ENCODE results near the gene GLCCI1.
A peak's percentile ranks its signal among the peaks of the same experiment; 100 is the strongest.

GLCCI1 gene

GRCh38 chr7:8115547-8116402 is 147.2 kb downstream of the GLCCI1 start:
- Histone ChIP-seq H3F3A (ENCODE audit: insufficient read depth) (no peaks in the 10 kb centered on the region), H3K27me3 (ENCODE audit: low read length) (no peaks in the 10 kb centered on the region), H3K9ac (ENCODE audit: low read length) (no peak overlapping the region), H3K4me3 (ENCODE audit: insufficient read depth, low read length, poor library complexity, severe bottlenecking) (no peak overlapping the region), H2AFZ (ENCODE audit: low read depth, low read length, severe bottlenecking) (peak overlapping the region; percentile 37), H3K9me2 (replicated peaks; ENCODE audit: insufficient read depth, low read length) (no peaks in the 10 kb centered on the region), H3K27ac (ENCODE audit: low read depth, low read length) (peak overlapping the region; percentile 15; the same call in 1 of the 2 replicates), H3K4me2 (ENCODE audit: low read depth, low read length, poor library complexity, severe bottlenecking) (peak overlapping the region; percentile 2), H3K36me3 (ENCODE audit: low read length) (no peaks in the 10 kb centered on the region), H3K79me2 (ENCODE audit: insufficient read depth, low read length) (no peaks in the 10 kb centered on the region), H4K20me1 (ENCODE audit: low read depth, low read length) (no peaks in the 10 kb centered on the region), H3K9me3 (ENCODE audit: insufficient read depth, low read length) (no peaks in the 10 kb centered on the region)
- no peak for TF ChIP-seq EZH2phosphoT487 (conservative IDR thresholded peaks at IDR 0.05; ENCODE audit: low read length)
- TF ChIP-seq CTCF (IDR thresholded peaks at IDR 0.05; ENCODE audit: insufficient read depth, low read length, poor library complexity, severe bottlenecking): no peak

- H3K9ac ChIP-seq (ENCODE audit: low read length): no peak overlapping the region
- H3K27me3 ChIP-seq (ENCODE audit: low read length): no peaks in the 10 kb centered on the region
- no peaks in the 10 kb centered on the region for H3F3A ChIP-seq (ENCODE audit: insufficient read depth)
- no peaks in the 10 kb centered on the region for H3K9me2 ChIP-seq (replicated peaks; ENCODE audit: insufficient read depth, low read length)
- no peak for TF ChIP-seq CTCF (IDR thresholded peaks at IDR 0.05; ENCODE audit: insufficient read depth, low read length, poor library complexity, severe bottlenecking)
- no peak for TF ChIP-seq EZH2phosphoT487 (conservative IDR thresholded peaks at IDR 0.05; ENCODE audit: low read length)
- no peaks in the 10 kb centered on the region for H3K36me3 ChIP-seq (ENCODE audit: low read length)
- no peaks in the 10 kb centered on the region for H3K9me3 ChIP-seq (ENCODE audit: insufficient read depth, low read length)
- no peaks in the 10 kb centered on the region for H4K20me1 ChIP-seq (ENCODE audit: low read depth, low read length)
- H3K4me3 ChIP-seq (ENCODE audit: insufficient read depth, low read length, poor library complexity, severe bottlenecking): no peak overlapping the region
- no peak overlapping the region for H3K4me2 ChIP-seq (ENCODE audit: low read depth, low read length, poor library complexity, severe bottlenecking)
- H3K79me2 ChIP-seq (ENCODE audit: insufficient read depth, low read length): no peaks in the 10 kb centered on the region
- no peak overlapping the region for H2AFZ ChIP-seq (ENCODE audit: low read depth, low read length, severe bottlenecking)
- H3K27ac ChIP-seq (ENCODE audit: low read depth, low read length): no peak overlapping the region
Measured at GRCh38 chr7:8117195-8117594, 148.6 kb downstream of the GLCCI1 start.

GRCh38 chr7:8119262-8119661 is 150.7 kb downstream of the GLCCI1 start:
- no peak overlapping the region for H2AFZ ChIP-seq (ENCODE audit: low read depth, low read length, severe bottlenecking)
- no peaks in the 10 kb centered on the region for H3F3A ChIP-seq (ENCODE audit: insufficient read depth)
- H3K27me3 ChIP-seq (ENCODE audit: low read length): no peaks in the 10 kb centered on the region
- no peaks in the 10 kb centered on the region for H4K20me1 ChIP-seq (ENCODE audit: low read depth, low read length)
- no peaks in the 10 kb centered on the region for H3K9me2 ChIP-seq (replicated peaks; ENCODE audit: insufficient read depth, low read length)
- TF ChIP-seq CTCF (IDR thresholded peaks at IDR 0.05; ENCODE audit: insufficient read depth, low read length, poor library complexity, severe bottlenecking) (no peak), EZH2phosphoT487 (conservative IDR thresholded peaks at IDR 0.05; ENCODE audit: low read length) (no peak)
- H3K27ac ChIP-seq (ENCODE audit: low read depth, low read length): no peak overlapping the region
- H3K4me3 ChIP-seq (ENCODE audit: insufficient read depth, low read length, poor library complexity, severe bottlenecking): no peak overlapping the region
- no peaks in the 10 kb centered on the region for H3K79me2 ChIP-seq (ENCODE audit: insufficient read depth, low read length)
- H3K4me2 ChIP-seq (ENCODE audit: low read depth, low read length, poor library complexity, severe bottlenecking): no peak overlapping the region
- H3K9me3 ChIP-seq (ENCODE audit: insufficient read depth, low read length): no peaks in the 10 kb centered on the region
- H3K36me3 ChIP-seq (ENCODE audit: low read length): no peaks in the 10 kb centered on the region
- H3K9ac ChIP-seq (ENCODE audit: low read length): no peak overlapping the region
